Measurements from ENCODE around the gene MT3.

The MT3 gene

DNA sequence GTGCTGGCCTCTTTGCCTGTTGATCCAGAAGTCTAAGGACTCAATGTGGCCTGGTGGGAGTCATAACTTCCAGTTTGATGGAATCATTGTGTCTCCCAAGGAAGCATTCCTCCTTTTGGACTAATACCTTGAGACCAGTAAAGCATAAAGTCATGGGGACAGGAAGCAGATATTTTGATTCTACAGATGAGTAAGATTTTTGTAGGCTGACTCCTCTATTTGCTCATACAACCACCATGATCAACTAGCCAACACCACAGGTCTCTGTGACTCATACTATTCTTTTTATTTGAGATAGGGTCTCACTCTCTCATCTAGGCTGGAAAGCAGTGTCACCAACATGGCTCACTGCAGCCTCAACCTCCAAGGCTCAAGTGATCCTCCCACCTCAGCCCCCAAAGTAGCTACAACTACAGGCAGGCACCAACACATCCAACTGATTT, 25.2 kb downstream of the MT3 start:
- no peak overlapping the region for H3K27ac ChIP-seq (ENCODE audit: extremely low read depth, low read depth, low read length)
- ChIA-PET POLR2A (interaction anchor here (0.8 kb wide), 1 partner anchor 61 kb away, joined by 3 read pairs; no protein-coding TSS in a partner anchor), CTCF (no interaction called here)
- peaks cover 3% of the 10 kb centered on the region; the same call in 1 of the 2 replicates for H3K4me1 ChIP-seq (ENCODE audit: control insufficient read depth, insufficient read depth, low read length)
- H3K4me3 ChIP-seq (ENCODE audit: low read depth, low read length), result no peak overlapping the region
- no peaks in the 10 kb centered on the region for H3K36me3 ChIP-seq (ENCODE audit: control insufficient read depth in 2 of 2, insufficient read depth in 1 of 2, low read length in 2 of 2)
- TF ChIP-seq, protein P1, sequence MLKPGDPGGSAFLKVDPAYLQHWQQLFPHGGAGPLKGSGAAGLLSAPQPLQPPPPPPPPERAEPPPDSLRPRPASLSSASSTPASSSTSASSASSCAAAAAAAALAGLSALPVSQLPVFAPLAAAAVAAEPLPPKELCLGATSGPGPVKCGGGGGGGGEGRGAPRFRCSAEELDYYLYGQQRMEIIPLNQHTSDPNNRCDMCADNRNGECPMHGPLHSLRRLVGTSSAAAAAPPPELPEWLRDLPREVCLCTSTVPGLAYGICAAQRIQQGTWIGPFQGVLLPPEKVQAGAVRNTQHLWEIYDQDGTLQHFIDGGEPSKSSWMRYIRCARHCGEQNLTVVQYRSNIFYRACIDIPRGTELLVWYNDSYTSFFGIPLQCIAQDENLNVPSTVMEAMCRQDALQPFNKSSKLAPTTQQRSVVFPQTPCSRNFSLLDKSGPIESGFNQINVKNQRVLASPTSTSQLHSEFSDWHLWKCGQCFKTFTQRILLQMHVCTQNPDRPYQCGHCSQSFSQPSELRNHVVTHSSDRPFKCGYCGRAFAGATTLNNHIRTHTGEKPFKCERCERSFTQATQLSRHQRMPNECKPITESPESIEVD (tag by site-specific recombination; IDR thresholded peaks at IDR 0.05), result no peak
- TF ChIP-seq ZNF544 (tag by site-specific recombination; IDR thresholded peaks at IDR 0.05) (no peak), ZNF10 (tag by site-specific recombination; IDR thresholded peaks at IDR 0.05) (no peak), ZNF843 (tag by site-specific recombination; IDR thresholded peaks at IDR 0.05) (no peak), ZNF132 (tag by site-specific recombination; IDR thresholded peaks at IDR 0.05; ENCODE audit: borderline replicate concordance) (no peak), ZNF175 (tag by site-specific recombination; IDR thresholded peaks at IDR 0.05) (no peak), ZFP37 (tag by site-specific recombination; IDR thresholded peaks at IDR 0.05) (no peak), MEIS1 (CRISPR knock-in tag; IDR thresholded peaks at IDR 0.05; ENCODE audit: borderline replicate concordance) (no peak), ZFP41 (tag by site-specific recombination; IDR thresholded peaks at IDR 0.05; ENCODE audit: borderline replicate concordance) (no peak), ZNF292 (tag by site-specific recombination; IDR thresholded peaks at IDR 0.05; ENCODE audit: borderline replicate concordance, low read depth) (no peak)
- TF ChIP-seq, protein P2, sequence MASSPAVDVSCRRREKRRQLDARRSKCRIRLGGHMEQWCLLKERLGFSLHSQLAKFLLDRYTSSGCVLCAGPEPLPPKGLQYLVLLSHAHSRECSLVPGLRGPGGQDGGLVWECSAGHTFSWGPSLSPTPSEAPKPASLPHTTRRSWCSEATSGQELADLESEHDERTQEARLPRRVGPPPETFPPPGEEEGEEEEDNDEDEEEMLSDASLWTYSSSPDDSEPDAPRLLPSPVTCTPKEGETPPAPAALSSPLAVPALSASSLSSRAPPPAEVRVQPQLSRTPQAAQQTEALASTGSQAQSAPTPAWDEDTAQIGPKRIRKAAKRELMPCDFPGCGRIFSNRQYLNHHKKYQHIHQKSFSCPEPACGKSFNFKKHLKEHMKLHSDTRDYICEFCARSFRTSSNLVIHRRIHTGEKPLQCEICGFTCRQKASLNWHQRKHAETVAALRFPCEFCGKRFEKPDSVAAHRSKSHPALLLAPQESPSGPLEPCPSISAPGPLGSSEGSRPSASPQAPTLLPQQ (tag by site-specific recombination; IDR thresholded peaks at IDR 0.05), result no peak
- TF ChIP-seq, protein P3, sequence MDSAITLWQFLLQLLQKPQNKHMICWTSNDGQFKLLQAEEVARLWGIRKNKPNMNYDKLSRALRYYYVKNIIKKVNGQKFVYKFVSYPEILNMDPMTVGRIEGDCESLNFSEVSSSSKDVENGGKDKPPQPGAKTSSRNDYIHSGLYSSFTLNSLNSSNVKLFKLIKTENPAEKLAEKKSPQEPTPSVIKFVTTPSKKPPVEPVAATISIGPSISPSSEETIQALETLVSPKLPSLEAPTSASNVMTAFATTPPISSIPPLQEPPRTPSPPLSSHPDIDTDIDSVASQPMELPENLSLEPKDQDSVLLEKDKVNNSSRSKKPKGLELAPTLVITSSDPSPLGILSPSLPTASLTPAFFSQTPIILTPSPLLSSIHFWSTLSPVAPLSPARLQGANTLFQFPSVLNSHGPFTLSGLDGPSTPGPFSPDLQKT (IDR thresholded peaks at IDR 0.05; ENCODE audit: borderline replicate concordance, low read depth, low read length), result no peak
- H3K9me3 ChIP-seq (ENCODE audit: control insufficient read depth, insufficient read depth, low read depth, low read length), result no peaks in the 10 kb centered on the region

DNA sequence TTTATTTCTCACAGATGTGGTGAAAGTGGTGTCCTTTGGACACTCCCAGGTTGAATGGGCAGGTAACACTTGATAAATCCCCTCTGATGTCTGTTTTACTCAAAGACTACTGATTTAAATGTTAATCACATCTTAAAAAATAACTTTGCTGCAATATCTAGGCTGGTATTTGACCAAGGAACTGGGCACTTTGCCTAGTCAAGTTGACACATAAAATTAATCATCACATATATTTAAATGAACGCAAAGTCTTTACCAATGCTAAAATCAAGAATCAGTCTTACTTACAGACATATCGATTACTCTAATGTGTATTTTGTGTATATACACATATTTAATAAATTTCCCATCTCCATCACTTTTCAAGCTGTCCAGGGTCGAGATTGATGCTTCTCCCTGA, 26.0 kb downstream of the MT3 start:
- H3K36me3 ChIP-seq (ENCODE audit: control insufficient read depth in 2 of 2, insufficient read depth in 1 of 2, low read length in 2 of 2), result no peaks in the 10 kb centered on the region
- H3K4me1 ChIP-seq (ENCODE audit: control insufficient read depth, insufficient read depth, low read length), result no peaks in the 10 kb centered on the region
- H3K27ac ChIP-seq (ENCODE audit: extremely low read depth, low read depth, low read length), result no peak overlapping the region
- CTCF ChIA-PET, result no interaction called here
- TF ChIP-seq ZNF777 (tag by site-specific recombination; IDR thresholded peaks at IDR 0.05; ENCODE audit: borderline replicate concordance) (no peak), ZNF223 (tag by site-specific recombination; IDR thresholded peaks at IDR 0.05) (no peak), YY2 (tag by site-specific recombination; IDR thresholded peaks at IDR 0.05) (no peak), ZNF747 (tag by site-specific recombination; IDR thresholded peaks at IDR 0.05) (no peak), ZNF341 (tag by site-specific recombination; IDR thresholded peaks at IDR 0.05; ENCODE audit: low read depth) (no peak), ZNF37A (tag by site-specific recombination; IDR thresholded peaks at IDR 0.05) (no peak), ZNF660 (tag by site-specific recombination; IDR thresholded peaks at IDR 0.05) (no peak), ZNF596 (tag by site-specific recombination; IDR thresholded peaks at IDR 0.05) (no peak), SETDB1 (IDR thresholded peaks at IDR 0.05; ENCODE audit: insufficient read length, low read length) (no peak), ZNF544 (tag by site-specific recombination; IDR thresholded peaks at IDR 0.05) (no peak), BCL11B (tag by site-specific recombination; IDR thresholded peaks at IDR 0.05; ENCODE audit: low read depth) (no peak), ZSCAN23 (tag by site-specific recombination; IDR thresholded peaks at IDR 0.05) (no peak), SCRT2 (tag by site-specific recombination; IDR thresholded peaks at IDR 0.05) (no peak), ZNF2 (tag by site-specific recombination; IDR thresholded peaks at IDR 0.05) (no peak)
- TF ChIP-seq, protein P4, sequence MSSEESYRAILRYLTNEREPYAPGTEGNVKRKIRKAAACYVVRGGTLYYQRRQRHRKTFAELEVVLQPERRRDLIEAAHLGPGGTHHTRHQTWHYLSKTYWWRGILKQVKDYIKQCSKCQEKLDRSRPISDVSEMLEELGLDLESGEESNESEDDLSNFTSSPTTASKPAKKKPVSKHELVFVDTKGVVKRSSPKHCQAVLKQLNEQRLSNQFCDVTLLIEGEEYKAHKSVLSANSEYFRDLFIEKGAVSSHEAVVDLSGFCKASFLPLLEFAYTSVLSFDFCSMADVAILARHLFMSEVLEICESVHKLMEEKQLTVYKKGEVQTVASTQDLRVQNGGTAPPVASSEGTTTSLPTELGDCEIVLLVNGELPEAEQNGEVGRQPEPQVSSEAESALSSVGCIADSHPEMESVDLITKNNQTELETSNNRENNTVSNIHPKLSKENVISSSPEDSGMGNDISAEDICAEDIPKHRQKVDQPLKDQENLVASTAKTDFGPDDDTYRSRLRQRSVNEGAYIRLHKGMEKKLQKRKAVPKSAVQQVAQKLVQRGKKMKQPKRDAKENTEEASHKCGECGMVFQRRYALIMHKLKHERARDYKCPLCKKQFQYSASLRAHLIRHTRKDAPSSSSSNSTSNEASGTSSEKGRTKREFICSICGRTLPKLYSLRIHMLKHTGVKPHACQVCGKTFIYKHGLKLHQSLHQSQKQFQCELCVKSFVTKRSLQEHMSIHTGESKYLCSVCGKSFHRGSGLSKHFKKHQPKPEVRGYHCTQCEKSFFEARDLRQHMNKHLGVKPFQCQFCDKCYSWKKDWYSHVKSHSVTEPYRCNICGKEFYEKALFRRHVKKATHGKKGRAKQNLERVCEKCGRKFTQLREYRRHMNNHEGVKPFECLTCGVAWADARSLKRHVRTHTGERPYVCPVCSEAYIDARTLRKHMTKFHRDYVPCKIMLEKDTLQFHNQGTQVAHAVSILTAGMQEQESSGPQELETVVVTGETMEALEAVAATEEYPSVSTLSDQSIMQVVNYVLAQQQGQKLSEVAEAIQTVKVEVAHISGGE (tag by site-specific recombination; conservative IDR thresholded peaks at IDR 0.05; ENCODE audit: low read depth), result no peak
- TF ChIP-seq, protein P5, sequence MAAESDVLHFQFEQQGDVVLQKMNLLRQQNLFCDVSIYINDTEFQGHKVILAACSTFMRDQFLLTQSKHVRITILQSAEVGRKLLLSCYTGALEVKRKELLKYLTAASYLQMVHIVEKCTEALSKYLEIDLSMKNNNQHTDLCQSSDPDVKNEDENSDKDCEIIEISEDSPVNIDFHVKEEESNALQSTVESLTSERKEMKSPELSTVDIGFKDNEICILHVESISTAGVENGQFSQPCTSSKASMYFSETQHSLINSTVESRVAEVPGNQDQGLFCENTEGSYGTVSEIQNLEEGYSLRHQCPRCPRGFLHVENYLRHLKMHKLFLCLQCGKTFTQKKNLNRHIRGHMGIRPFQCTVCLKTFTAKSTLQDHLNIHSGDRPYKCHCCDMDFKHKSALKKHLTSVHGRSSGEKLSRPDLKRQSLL (tag by site-specific recombination; IDR thresholded peaks at IDR 0.05), result no peak
- POLR2A ChIA-PET, result no interaction called here
- H3K4me3 ChIP-seq (ENCODE audit: low read depth, low read length), result no peak overlapping the region
- H3K9me3 ChIP-seq (ENCODE audit: control insufficient read depth, insufficient read depth, low read depth, low read length), result no peaks in the 10 kb centered on the region

All from HEK293 (cell line).